GM19193 (cell line): ENCODE data around the gene MAN1A2.

Source experiments
- POLR2A ChIP-seq: IDR thresholded peaks from 4 replicates; pipeline ENCODE4 v1.6.1; 2011; ENCODE audit not compliant: insufficient read depth, insufficient read length; ENCODE audit errors: extremely low read depth

The MAN1A2 gene

GRCh38 chr1:117346206-117346928, 20.9 kb upstream of the MAN1A2 start:
- no peak for TF ChIP-seq POLR2A

GRCh38 chr1:117347907-117348306, 19.3 kb upstream of the MAN1A2 start:
- TF ChIP-seq POLR2A: no peak

DNA sequence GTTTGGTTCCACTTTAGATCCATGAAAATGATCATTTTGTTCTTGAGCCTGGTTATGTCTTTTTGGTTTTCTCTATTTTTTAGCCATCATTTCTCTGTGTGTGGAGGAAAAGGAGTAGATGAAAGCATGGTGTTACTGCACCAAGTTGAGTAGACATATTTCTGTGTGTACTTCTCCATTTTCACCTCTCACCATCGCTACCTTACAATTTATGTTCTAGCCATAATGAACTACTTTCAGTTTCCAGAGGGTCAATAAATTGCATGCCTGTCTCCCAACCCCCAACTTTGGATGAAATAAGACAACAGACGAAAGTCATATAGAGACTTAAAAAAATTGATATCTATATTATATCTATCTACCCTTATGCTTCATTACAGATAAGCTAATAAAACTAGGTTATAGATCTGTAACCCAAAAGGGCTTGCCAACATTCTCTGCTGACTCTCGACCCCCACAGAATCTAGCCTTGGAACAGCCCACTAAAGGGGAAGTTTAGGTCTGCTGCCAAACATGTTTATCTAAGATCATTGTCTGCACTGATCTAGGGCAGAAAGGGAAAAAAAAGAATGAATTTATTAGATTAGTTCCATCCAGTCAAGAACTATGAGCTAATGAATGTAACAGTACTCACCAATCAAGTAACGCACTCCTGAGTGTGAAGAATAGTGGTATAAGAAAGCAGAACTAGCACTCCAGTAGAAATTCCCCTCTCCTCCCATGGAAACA, 7.5 kb upstream of the MAN1A2 start:
- no peak for TF ChIP-seq POLR2A

- no peak for TF ChIP-seq POLR2A
Observed at GRCh38 chr1:117362986-117363385, 4.3 kb upstream of the MAN1A2 start.

DNA sequence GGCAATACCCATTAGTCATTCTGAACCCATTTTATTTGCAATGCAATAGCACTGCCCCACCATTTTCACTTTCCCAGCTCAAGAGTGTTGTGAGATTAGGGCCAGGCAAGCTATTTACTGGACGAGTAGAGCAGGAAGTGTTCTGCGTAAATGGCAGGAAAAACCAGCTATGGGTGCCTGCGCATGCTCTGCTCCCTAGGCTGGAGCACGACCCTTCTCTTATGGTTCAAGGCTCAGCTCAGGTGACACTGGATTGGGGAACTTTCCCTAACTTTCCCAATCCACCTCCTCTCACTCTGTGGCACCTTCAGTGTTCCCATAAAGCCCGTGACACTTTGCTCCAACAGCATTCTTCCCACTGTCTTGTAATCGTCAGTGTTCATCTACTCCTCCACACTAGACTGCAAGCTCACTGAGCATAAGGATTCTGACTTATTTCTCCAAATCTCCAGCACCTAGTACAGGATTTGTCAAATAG, 3.6 kb upstream of the MAN1A2 start:
- TF ChIP-seq POLR2A: no peak

DNA sequence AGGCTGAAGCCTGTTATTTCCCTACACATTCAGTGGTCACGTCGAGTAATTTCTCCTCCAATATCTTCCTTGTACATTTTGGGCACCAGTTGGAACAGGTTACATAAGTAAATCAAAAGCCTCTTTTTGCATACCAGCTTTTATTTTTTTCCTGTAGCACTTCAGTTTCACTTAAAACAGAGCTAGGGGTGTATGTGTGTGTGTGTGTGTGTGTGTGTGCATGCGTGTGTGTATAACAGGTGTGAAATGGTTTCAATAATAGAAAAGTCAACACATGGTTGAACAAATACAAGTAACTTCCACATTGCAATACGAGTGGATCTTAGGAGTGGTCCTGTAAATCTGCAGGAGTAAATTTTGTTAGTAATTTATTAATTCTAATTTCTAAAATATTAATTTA, 3.0 kb upstream of the MAN1A2 start:
- TF ChIP-seq POLR2A: no peak

GRCh38 chr1:117365350-117366176, 1.7 kb upstream of the MAN1A2 start:
- TF ChIP-seq POLR2A: no peak

DNA sequence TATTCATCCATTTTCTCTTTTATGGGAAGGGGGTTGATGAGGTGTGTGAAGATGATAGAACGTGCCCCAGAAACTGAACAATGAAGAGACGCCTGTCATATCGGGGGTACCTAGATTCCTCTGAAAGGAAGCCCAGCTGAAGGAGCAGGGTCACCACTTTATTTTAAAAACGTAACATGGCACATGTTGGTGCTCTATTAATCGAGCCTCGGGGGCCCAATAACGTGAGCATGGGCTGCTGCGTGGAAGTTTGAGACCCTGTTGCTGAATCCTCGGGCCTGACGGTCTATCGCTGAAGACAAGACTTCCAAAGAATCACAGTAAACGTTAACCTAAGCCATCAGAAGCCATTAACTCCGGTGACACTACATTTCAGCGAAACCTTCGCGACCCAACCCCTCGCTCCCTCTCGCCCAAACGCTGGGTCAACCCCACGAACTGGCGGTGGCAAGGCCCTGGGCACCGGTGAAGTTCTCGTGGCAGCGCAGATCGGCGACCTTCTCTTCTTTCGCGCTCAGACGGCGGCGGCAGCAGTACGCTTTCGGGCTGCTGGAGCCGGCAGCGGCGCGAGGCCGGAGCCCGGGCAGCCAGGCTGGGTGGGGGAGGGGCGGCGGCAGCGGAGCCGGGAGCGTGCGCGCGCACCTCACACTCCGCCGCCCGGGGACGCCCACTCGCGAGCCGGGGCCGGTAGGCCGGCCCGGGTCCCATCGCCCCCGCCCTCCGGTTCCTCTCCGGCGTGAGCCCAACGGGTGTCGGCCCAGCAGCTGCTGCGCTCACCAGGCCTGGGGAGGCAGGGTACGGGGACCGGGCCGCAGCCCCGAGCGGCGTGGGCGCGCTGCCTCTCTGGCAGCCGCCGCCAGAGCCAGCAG, 838 bp upstream of the MAN1A2 start:
- peak; percentile 54 for TF ChIP-seq POLR2A

- no peak for TF ChIP-seq POLR2A
Observed at GRCh38 chr1:117368116-117369108, 1.2 kb downstream of the MAN1A2 start.

DNA sequence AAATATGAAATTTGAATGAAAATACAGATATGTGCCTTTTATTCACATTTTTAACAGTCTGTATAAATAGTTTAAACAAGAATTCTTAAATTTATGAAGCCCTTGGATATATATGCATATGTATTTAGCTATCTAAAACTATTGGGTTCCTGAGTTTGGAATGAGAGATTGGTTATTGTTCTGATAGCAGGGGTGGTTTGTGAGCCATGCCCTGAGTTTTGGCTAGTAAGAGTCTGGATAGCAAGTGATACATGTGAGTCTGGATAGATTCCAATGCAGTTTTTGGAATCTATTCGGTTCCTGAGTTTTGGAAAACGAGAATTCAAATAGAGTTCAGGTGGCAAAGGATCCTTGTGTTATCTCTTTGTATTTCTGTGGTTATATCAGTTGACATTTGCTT, 2.8 kb downstream of the MAN1A2 start:
- TF ChIP-seq POLR2A: no peak

DNA sequence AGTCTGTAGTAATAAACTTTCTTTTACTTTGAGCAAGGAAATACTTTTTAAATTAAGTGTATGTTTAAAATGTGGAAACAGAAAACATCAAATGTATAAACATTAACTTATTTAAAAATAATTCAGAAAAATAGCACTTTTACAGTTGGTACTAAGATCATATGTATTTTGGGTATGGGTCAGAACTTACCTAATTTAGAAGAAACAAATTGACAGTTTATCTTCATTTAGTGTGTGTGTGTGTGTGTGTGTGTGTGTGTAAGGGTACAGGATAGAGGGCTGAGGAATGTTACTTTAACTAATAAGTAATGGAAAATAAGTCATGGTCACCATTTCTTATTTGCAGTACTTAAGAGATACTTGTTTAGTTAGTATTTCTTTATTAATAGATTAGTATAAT, 3.3 kb downstream of the MAN1A2 start:
- no peak for TF ChIP-seq POLR2A

GRCh38 chr1:117371441-117372151, 4.3 kb downstream of the MAN1A2 start:
- no peak for TF ChIP-seq POLR2A

- no peak for TF ChIP-seq POLR2A
Observed at GRCh38 chr1:117372863-117373412, 5.7 kb downstream of the MAN1A2 start.

DNA sequence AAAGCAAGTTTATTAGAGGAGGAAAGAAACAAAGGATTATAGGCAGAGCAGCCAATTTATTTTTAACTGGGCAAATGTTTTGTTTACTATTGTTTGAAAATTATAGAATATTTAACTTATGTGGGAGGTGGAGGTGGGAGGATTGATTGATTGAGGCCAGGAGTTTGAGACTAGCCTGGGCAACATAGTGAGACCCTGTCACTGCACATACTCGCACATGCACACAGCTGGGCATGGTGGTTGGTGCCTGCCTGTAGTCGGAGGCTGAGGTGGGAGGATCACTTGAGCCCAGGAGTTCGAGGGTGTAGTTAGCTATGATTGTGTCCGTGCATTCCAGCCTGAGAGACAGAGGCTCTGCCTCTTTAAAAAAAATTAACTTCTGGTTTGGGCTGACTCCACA, 6.7 kb downstream of the MAN1A2 start:
- no peak for TF ChIP-seq POLR2A
